ENCODE data around the gene LIMD2. TPM values are rescaled to one million over a fixed set of nuclear protein-coding genes. Genes with fewer than 3 reads are reported as not detected.
A peak's percentile ranks its signal among the peaks of the same experiment; 100 is the strongest.

The LIMD2 gene
- 5.0 and 8.0 TPM in 2 replicates for total RNA-seq (2022)
- Bru-seq, nascent RNA, result percentile 15 among the genes with signal in this experiment
- percentile 38 among the genes with signal in this experiment for BruChase-seq, experiment 1, labeled RNA remaining after a 6-hour chase
- BruChase-seq, experiment 2, labeled RNA remaining after a 2-hour chase, result percentile 39 among the genes with signal in this experiment
- long read RNA-seq, transcript LIMD2-201 (5 exons, 3,193 nt), result major isoform, 5 of 11 reads
- long read RNA-seq, partial matches to known transcripts, result 0 of 11 reads
- long read RNA-seq, other reads (novel, unspliced or antisense), result 4 of 11 reads

- TF ChIP-seq, protein P1, sequence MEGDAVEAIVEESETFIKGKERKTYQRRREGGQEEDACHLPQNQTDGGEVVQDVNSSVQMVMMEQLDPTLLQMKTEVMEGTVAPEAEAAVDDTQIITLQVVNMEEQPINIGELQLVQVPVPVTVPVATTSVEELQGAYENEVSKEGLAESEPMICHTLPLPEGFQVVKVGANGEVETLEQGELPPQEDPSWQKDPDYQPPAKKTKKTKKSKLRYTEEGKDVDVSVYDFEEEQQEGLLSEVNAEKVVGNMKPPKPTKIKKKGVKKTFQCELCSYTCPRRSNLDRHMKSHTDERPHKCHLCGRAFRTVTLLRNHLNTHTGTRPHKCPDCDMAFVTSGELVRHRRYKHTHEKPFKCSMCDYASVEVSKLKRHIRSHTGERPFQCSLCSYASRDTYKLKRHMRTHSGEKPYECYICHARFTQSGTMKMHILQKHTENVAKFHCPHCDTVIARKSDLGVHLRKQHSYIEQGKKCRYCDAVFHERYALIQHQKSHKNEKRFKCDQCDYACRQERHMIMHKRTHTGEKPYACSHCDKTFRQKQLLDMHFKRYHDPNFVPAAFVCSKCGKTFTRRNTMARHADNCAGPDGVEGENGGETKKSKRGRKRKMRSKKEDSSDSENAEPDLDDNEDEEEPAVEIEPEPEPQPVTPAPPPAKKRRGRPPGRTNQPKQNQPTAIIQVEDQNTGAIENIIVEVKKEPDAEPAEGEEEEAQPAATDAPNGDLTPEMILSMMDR (IDR thresholded peaks at IDR 0.05; ENCODE audit: unreplicated experiment), result no peak
- Mint-ChIP-seq H3K4me1 (ENCODE audit: low read depth, unreplicated experiment) (no peaks in the 10 kb centered on the region), H3K36me3 (ENCODE audit: insufficient read depth, unreplicated experiment) (peaks cover 10% of the 10 kb centered on the region), H3K27ac (ENCODE audit: unreplicated experiment) (no peak within 1 kb of the TSS), H3K4me3 (ENCODE audit: low read depth, unreplicated experiment) (peak within 1 kb of the TSS; percentile 71), H3K27me3 (ENCODE audit: unreplicated experiment) (no peaks in the 10 kb centered on the region), H3K9me3 (ENCODE audit: low read depth, unreplicated experiment) (no peaks in the 10 kb centered on the region)
- intact Hi-C loops (cut with micrococcal nuclease; ENCODE audit: unreplicated experiment), result no loop called here
- CTCF ChIA-PET, result no interaction called here
- BruUV-seq (replicated peaks), result no TSS peak
- DNase-seq, result peak; percentile 26
Measured at GRCh38 chr17:63699638-63700527, at the start of gene LIMD2. LIMD2 (minus strand) TSS chr17:63700125; CDS start chr17:63699298, 827 bp downstream.

DNA sequence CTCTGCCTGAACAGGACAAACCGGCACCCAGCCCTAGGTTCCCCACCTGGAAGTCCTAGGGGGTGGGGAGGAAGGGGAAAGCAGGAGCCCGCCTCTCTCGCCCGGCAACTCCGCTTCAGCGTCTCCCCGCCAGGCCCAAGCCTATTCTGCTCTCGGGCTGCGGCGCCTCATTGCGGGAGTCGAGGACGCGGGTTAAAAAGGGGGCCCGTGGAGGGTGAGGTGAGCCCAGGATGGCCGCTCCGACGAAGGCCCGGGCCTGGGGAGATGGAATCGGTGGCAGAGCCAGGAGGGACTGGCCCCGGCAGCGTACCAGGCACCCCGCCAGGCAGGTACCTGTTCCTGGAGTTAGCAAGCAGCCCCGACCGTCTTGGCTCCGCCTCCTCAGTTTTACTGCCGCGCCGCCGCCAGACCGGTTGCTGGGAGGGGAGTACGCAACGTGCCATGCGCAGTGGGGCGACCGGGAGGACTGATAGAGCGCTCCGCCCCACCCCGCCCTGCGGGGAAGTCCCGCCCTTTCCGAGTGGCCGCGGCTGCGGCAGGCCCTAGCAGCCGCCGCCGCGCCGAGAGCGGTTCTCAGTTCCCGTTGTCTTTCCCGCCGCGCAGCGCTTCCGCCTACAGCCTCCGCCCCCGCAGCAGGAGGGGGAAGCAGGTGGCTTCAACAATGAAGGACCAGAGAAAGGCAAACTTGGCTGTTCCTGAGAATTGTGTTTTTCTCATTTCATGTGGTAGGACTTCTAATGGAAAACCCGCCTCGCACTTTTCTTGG is 41.7 kb upstream of the LIMD2 start, which contains the start of gene STRADA:
STRADA (minus strand) TSS at position 392 of the 766 bp plus-strand sequence. CDS start 13,430 bp downstream, outside the sequence.
- Mint-ChIP-seq H3K4me3 (ENCODE audit: low read depth, unreplicated experiment) (peak within 1 kb of the TSS; percentile 84), H3K4me1 (ENCODE audit: low read depth, unreplicated experiment) (no peaks in the 10 kb centered on the region), H3K36me3 (ENCODE audit: insufficient read depth, unreplicated experiment) (peaks cover 21% of the 10 kb centered on the region), H3K27ac (ENCODE audit: unreplicated experiment) (peak within 1 kb of the TSS; percentile 74), H3K27me3 (ENCODE audit: unreplicated experiment) (no peaks in the 10 kb centered on the region), H3K9me3 (ENCODE audit: low read depth, unreplicated experiment) (no peaks in the 10 kb centered on the region)
- DNase-seq, result peak; percentile 97
- intact Hi-C loops (cut with micrococcal nuclease; ENCODE audit: unreplicated experiment), result loop anchor here (10.0 kb wide), 1 partner anchor 117 kb away; the partner anchor contains the start of gene MAP3K3
- no TSS peak for BruUV-seq (replicated peaks)
- TF ChIP-seq, protein P1 (IDR thresholded peaks at IDR 0.05; ENCODE audit: unreplicated experiment), result no peak
- CTCF ChIA-PET, result interaction anchor here (1.0 to 1.1 kb wide), 2 partner anchors 11 to 32 kb away, joined by 4 to 5 read pairs; partner anchors contain the start of genes CCDC47 and DDX42

DNA sequence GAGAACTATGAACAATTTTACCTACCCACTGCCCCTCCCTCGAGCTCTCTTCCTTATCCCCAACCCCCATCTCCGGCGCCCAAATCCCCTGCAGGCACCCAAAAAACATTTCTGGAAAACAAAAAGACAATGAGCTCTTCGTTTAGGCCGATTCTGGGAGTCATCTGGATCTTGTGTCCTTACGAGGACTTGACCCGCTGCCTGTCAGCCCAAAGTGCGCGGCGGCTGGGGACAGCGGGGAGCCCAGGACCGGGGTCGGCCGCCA is 41.1 kb upstream of the LIMD2 start:
- no TSS peak for BruUV-seq (replicated peaks)

More for the DNA sequence above, 41.1 kb upstream of the LIMD2 start:
- no peak for DNase-seq
- CTCF ChIA-PET, result no interaction called here
- intact Hi-C loops (cut with micrococcal nuclease; ENCODE audit: unreplicated experiment), result loop anchor here (10.0 kb wide), 1 partner anchor 116 kb away; the partner anchor contains the start of gene MAP3K3
- no peaks in the 10 kb centered on the region for H3K27me3 Mint-ChIP-seq (ENCODE audit: unreplicated experiment)
- no peaks in the 10 kb centered on the region for H3K9me3 Mint-ChIP-seq (ENCODE audit: low read depth, unreplicated experiment)
- H3K27ac Mint-ChIP-seq (ENCODE audit: unreplicated experiment), result peak overlapping the region; percentile 58
- H3K4me3 Mint-ChIP-seq (ENCODE audit: low read depth, unreplicated experiment), result peak overlapping the region; percentile 84
- H3K36me3 Mint-ChIP-seq (ENCODE audit: insufficient read depth, unreplicated experiment), result peaks cover 21% of the 10 kb centered on the region
- no peaks in the 10 kb centered on the region for H3K4me1 Mint-ChIP-seq (ENCODE audit: low read depth, unreplicated experiment)
- TF ChIP-seq, protein P1 (IDR thresholded peaks at IDR 0.05; ENCODE audit: unreplicated experiment), result no peak

All from Calu3 (cell line).